Measurements from ENCODE around the gene AGBL1.

The AGBL1 gene

DNA sequence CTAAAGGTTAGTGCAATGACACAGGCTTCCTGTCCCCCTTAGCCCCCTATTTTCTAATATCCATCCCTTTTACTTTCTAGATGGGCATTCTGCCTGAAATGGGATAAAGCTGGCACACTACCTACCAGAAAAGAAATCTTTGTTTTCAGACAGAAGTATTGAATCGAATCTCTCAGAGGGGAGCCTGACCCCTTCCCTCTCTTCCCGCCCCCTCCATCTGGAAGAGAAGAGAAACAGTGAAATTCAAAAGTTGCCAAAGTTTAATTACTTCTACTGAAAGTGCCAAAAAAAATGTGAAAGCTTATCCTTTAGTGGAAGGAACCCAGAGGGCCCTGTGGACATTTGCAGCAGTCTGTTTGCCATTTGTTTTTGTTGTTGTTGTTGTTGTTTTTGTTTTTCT lies 523.8 kb downstream of the AGBL1 start (continued):
- TF ChIP-seq ZNF777 (tag by site-specific recombination; IDR thresholded peaks at IDR 0.05; ENCODE audit: borderline replicate concordance) (no peak), ZNF223 (tag by site-specific recombination; IDR thresholded peaks at IDR 0.05) (no peak)

DNA sequence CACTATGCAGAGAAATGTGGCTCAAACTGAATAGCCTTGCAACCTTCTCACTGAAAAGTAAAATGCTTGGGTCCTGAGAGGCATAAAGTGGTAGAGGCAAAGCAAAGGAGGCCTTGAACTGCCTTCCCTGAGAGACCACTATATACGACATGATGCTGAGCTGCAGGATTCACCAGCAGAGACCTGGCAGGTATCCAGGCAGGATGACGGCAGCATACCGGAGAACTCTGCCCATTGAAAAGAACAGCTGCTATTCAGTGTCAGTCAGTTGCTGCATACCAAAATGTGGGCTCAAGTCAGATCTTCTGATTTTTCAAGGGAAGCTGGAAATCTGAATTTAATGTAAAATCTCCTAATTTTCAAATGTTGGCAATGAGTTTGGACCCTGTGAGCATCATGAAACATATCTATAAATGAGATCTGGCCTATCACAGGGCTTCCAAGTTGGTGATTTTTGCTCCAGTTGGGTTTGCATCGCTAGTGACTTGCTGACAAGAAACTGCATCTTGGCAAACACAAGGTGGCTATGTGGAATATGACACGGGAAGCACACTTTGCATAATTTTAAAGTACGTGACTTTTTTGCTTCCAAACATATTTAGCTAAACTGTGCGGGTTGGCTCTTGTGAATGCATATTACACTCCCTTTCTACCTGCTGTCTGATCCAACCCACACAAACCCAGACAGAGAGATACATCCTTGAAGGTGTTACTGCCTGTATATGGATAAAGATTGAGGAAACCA lies 529.0 kb downstream of the AGBL1 start:
- ChIA-PET CTCF (no interaction called here), POLR2A (no interaction called here)
- no peak overlapping the region for H3K27ac ChIP-seq (ENCODE audit: extremely low read depth, low read depth, low read length)
- H3K36me3 ChIP-seq (ENCODE audit: control insufficient read depth in 2 of 2, insufficient read depth in 1 of 2, low read length in 2 of 2): no peaks in the 10 kb centered on the region
- H3K4me3 ChIP-seq (ENCODE audit: low read depth, low read length): no peak overlapping the region
- H3K9me3 ChIP-seq (ENCODE audit: control insufficient read depth, insufficient read depth, low read depth, low read length): no peaks in the 10 kb centered on the region
- TF ChIP-seq ZNF549 (tag by site-specific recombination; IDR thresholded peaks at IDR 0.05) (no peak), OSR2 (tag by site-specific recombination; IDR thresholded peaks at IDR 0.05) (no peak), ZIC2 (tag by site-specific recombination; IDR thresholded peaks at IDR 0.05) (no peak), SP2 (tag by site-specific recombination; IDR thresholded peaks at IDR 0.05) (no peak), ZNF501 (tag by site-specific recombination; IDR thresholded peaks at IDR 0.05) (no peak), ZNF623 (tag by site-specific recombination; IDR thresholded peaks at IDR 0.05) (no peak), ZBTB1 (tag by site-specific recombination; IDR thresholded peaks at IDR 0.05) (no peak), KLF8 (tag by site-specific recombination; IDR thresholded peaks at IDR 0.05) (no peak), ZNF426 (tag by site-specific recombination; IDR thresholded peaks at IDR 0.05) (no peak), ZBTB8A (tag by site-specific recombination; IDR thresholded peaks at IDR 0.05) (no peak), ZNF529 (tag by site-specific recombination; IDR thresholded peaks at IDR 0.05; ENCODE audit: insufficient replicate concordance) (no peak), HOXD13 (CRISPR knock-in tag; IDR thresholded peaks at IDR 0.05; ENCODE audit: borderline replicate concordance) (no peak), FEZF1 (tag by site-specific recombination; IDR thresholded peaks at IDR 0.05) (no peak), ZNF664 (tag by site-specific recombination; IDR thresholded peaks at IDR 0.05) (no peak), ZNF677 (tag by site-specific recombination; IDR thresholded peaks at IDR 0.05) (no peak)
- TF ChIP-seq, protein P1, sequence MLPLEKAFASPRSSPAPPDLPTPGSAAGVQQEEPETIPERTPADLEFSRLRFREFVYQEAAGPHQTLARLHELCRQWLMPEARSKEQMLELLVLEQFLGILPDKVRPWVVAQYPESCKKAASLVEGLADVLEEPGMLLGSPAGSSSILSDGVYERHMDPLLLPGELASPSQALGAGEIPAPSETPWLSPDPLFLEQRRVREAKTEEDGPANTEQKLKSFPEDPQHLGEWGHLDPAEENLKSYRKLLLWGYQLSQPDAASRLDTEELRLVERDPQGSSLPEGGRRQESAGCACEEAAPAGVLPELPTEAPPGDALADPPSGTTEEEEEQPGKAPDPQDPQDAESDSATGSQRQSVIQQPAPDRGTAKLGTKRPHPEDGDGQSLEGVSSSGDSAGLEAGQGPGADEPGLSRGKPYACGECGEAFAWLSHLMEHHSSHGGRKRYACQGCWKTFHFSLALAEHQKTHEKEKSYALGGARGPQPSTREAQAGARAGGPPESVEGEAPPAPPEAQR (tag by site-specific recombination; IDR thresholded peaks at IDR 0.05): no peak
- TF ChIP-seq, protein P2, sequence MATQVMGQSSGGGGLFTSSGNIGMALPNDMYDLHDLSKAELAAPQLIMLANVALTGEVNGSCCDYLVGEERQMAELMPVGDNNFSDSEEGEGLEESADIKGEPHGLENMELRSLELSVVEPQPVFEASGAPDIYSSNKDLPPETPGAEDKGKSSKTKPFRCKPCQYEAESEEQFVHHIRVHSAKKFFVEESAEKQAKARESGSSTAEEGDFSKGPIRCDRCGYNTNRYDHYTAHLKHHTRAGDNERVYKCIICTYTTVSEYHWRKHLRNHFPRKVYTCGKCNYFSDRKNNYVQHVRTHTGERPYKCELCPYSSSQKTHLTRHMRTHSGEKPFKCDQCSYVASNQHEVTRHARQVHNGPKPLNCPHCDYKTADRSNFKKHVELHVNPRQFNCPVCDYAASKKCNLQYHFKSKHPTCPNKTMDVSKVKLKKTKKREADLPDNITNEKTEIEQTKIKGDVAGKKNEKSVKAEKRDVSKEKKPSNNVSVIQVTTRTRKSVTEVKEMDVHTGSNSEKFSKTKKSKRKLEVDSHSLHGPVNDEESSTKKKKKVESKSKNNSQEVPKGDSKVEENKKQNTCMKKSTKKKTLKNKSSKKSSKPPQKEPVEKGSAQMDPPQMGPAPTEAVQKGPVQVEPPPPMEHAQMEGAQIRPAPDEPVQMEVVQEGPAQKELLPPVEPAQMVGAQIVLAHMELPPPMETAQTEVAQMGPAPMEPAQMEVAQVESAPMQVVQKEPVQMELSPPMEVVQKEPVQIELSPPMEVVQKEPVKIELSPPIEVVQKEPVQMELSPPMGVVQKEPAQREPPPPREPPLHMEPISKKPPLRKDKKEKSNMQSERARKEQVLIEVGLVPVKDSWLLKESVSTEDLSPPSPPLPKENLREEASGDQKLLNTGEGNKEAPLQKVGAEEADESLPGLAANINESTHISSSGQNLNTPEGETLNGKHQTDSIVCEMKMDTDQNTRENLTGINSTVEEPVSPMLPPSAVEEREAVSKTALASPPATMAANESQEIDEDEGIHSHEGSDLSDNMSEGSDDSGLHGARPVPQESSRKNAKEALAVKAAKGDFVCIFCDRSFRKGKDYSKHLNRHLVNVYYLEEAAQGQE (tag by site-specific recombination; IDR thresholded peaks at IDR 0.05): no peak
- TF ChIP-seq, protein P3, sequence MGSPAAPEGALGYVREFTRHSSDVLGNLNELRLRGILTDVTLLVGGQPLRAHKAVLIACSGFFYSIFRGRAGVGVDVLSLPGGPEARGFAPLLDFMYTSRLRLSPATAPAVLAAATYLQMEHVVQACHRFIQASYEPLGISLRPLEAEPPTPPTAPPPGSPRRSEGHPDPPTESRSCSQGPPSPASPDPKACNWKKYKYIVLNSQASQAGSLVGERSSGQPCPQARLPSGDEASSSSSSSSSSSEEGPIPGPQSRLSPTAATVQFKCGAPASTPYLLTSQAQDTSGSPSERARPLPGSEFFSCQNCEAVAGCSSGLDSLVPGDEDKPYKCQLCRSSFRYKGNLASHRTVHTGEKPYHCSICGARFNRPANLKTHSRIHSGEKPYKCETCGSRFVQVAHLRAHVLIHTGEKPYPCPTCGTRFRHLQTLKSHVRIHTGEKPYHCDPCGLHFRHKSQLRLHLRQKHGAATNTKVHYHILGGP (tag by site-specific recombination; IDR thresholded peaks at IDR 0.05): no peak
- TF ChIP-seq, protein P4, sequence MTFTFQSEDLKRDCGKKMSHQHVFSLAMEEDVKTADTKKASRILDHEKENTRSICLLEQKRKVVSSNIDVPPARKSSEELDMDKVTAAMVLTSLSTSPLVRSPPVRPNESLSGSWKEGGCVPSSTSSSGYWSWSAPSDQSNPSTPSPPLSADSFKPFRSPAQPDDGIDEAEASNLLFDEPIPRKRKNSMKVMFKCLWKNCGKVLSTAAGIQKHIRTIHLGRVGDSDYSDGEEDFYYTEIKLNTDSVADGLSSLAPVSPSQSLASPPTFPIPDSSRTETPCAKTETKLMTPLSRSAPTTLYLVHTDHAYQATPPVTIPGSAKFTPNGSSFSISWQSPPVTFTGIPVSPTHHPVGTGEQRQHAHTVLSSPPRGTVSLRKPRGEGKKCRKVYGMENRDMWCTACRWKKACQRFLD (tag by site-specific recombination; IDR thresholded peaks at IDR 0.05): no peak
- peaks cover 9% of the 10 kb centered on the region for H3K4me1 ChIP-seq (ENCODE audit: control insufficient read depth, insufficient read depth, low read length)
